Stimulated activated CD4-positive, alpha-beta T cell treated with anti-CD3 and anti-CD28 coated beads, Interleukin-12 subunit alpha, Interleukin-12 subunit beta, amount 100 ng/mL, for 4 hours (primary cell): Measurements from ENCODE around the gene IMP3.
"Not testable (repeated sequence)": the region's sequence is repeated elsewhere in the genome, so short reads cannot be mapped to it uniquely, and the experiment has no call there.

Source experiments
- DNase-seq: peaks from one replicate; pipeline ENCODE4 v3.0.0-alpha.2; 2020

The IMP3 gene

GRCh38 chr15:75639709-75640482 is at the start of gene IMP3:
Gene IMP3 (minus strand): TSS chr15:75640224. CDS start chr15:75640168, 56 bp downstream.
- DNase-seq, result peak; percentile 86

- DNase-seq, result not testable (repeated sequence)
These were observed 49.4 kb upstream of the IMP3 start for GRCh38 chr15:75689429-75689828.

- no peak for DNase-seq
These were observed 48.8 kb upstream of the IMP3 start for GRCh38 chr15:75688831-75689230.

- no peak for DNase-seq
These were observed 48.2 kb upstream of the IMP3 start for GRCh38 chr15:75688278-75688557.

GRCh38 chr15:75687486-75688277 is 47.7 kb upstream of the IMP3 start:
- DNase-seq, result no peak

GRCh38 chr15:75686212-75686642 is 46.2 kb upstream of the IMP3 start:
- DNase-seq, result peak; percentile 71

- DNase-seq, result no peak
These were observed 45.2 kb upstream of the IMP3 start for GRCh38 chr15:75685195-75685594.

- no peak for DNase-seq
These were observed 44.6 kb upstream of the IMP3 start for GRCh38 chr15:75684648-75685047.

- DNase-seq, result peak; percentile 65
These were observed 43.8 kb upstream of the IMP3 start for GRCh38 chr15:75683646-75684312.

- DNase-seq, result no peak
These were observed 42.4 kb upstream of the IMP3 start for GRCh38 chr15:75682181-75683135.

- DNase-seq, result no peak
These were observed 40.2 kb upstream of the IMP3 start for GRCh38 chr15:75680007-75680789.

GRCh38 chr15:75678324-75678690 is 38.3 kb upstream of the IMP3 start:
- not testable (repeated sequence) for DNase-seq

- DNase-seq, result no peak
These were observed 37.7 kb upstream of the IMP3 start for GRCh38 chr15:75677465-75678323.

- no peak for DNase-seq
These were observed 36.9 kb upstream of the IMP3 start for GRCh38 chr15:75676688-75677464.

- DNase-seq, result no peak
These were observed 35.8 kb upstream of the IMP3 start for GRCh38 chr15:75675579-75676404.

GRCh38 chr15:75674366-75674765 is 34.3 kb upstream of the IMP3 start:
- DNase-seq, result no peak

- DNase-seq, result no peak
These were observed 33.6 kb upstream of the IMP3 start for GRCh38 chr15:75673426-75674235.
